HG03457 (cell line): ENCODE results near the gene ARHGAP6.
"Not testable (repeated sequence)": the region's sequence is repeated elsewhere in the genome, so short reads cannot be mapped to it uniquely, and the experiment has no call there.

Experiments
- ATAC-seq: cut with Tn5 transposase; IDR thresholded peaks from one replicate; pipeline ENCODE4 v1.9.1; 2021; ENCODE audit warnings: moderate number of reproducible peaks; ENCODE audit not compliant: unreplicated experiment

The ARHGAP6 gene

DNA sequence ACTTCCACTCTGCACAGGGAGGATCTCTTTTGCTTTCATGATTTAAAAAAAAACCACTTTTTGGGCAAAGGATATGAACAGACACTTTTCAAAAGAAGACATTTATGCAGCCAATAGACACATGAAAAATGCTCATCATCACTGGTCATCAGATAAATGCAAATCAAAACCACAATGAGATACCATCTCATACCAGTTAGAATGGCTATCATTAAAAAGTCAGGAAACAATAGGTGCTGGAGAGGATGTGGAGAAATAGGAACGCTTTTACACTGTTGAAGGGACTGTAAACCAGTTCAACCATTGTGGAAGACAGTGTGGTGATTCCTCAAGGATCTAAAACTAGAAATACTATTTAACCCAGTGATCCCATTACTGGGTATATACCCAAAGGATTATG, 87.4 kb downstream of the ARHGAP6 start:
- ATAC-seq, result not testable (repeated sequence)

DNA sequence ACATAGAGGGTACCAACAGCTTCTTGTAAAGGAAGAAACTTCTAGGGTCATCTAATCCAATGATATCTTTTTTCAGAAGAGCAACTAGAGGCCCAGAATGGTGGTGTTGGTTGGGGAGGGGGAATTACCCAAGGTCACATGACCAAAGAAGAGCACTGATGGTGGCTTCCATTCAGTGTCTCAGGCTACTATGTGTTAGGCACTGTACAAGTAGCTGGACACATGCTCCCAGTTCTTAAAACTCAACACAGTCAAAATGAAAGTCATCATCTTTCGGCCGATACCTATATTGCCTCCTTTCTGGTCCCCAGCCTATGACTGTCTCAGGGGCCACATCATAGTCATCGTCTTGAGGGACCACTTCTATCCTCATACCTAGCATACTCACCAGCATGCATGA, 88.1 kb downstream of the ARHGAP6 start:
- ATAC-seq, result no peak

DNA sequence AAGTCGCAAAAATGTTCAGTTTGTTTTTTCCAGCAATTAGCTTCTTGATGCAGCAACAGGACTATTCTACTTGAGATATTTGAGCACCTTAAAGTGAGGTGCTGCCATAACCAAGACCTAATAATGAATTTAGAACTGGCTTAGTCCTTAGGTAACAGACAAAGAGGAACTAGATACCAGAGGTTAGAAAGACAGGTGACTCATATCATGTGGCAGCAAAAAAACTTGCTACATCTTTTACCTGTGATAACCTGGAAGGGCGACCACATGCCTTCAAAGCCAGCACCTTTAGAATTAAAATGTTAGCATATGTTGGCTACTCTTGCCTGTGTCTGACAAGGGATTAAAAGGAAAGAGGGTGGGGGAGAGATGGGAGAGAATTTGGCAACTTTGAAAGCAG, 90.4 kb downstream of the ARHGAP6 start:
- ATAC-seq, result no peak

DNA sequence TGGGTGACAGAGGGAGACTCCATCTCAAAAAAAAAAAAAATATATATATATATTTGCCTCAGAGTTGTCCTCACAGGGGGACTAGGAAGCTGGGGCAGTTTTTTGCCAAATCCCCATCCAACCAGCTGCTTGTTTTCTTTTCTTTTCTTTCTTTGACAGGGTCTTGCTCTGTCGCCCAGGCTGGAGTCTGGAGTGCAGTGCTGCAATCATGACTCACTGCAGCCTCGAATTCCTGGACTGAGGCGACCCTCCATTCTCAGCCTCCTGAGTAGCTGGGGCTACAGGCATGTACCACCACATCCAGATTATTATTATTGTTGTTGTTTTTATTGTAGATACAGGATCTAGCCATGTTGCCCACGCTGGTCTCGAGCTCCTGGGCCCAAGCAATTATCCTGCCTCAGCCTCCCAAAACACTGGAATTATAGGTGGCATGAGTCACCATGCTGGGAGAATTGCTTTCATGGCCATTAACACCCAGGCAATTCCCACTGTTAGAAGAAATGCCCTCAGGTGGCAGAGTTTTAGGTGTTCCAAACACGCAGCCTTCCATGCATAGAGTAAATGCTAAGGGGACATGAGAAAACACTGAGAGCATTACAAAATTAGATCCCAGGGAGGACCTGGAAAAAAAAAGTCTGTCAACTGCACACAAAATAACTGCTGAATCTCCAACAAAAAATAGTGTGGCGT, 98.0 kb downstream of the ARHGAP6 start:
- ATAC-seq, result no peak

DNA sequence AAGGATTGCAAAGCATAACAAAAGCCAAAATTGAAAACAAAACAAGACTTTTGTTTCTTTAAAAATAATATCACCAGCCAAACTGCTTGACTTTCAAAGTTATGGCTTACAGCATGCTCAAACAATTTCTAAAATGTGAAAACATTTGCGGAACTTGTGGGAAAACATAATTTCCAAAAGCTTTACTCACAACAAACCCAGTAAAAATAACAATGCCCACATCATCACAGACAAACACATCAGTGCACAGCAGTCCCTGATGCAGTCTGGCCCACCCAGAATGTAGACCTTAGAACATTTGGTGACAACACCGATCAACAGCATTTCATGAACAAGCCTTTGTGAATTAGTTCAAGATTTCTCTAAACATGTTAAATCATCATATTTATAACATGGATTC, 98.9 kb downstream of the ARHGAP6 start:
- no peak for ATAC-seq

DNA sequence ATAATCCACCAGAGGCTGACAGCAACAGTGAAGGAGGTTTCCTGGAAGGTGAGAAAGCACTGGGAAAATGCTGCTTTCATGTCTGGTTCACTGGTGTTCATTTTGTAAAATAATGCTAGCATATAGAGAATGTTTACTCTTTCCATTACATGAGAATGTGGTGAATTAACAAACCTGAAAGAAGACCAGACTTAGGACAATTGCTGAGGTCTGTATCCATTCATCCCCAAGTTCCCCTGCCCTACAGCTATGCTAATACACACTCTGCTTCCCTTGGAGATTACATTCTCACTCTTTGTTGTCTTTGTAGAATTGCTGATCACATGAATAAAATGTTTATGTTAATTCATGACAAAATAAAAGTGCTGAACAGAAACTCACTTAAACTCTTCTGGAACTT, 99.5 kb downstream of the ARHGAP6 start:
- ATAC-seq, result no peak

DNA sequence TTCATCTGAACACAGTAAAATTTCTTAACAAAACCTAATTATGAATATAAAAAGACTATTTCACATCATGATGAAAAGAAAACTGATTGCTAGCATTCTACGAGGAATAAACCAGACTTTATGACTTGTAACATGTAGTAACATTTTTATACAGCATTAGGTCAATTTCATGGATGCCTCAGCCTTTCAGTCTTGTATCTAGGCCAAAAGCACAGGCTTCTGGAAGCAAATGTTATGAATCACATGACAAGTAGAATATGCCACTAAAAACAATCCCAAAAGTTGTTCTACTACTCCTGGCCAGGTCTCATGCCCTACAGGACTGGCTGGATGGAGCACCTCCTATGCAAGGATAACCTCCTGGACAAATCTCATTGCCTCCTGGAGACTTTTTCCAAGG, 101.2 kb downstream of the ARHGAP6 start:
- no peak for ATAC-seq

DNA sequence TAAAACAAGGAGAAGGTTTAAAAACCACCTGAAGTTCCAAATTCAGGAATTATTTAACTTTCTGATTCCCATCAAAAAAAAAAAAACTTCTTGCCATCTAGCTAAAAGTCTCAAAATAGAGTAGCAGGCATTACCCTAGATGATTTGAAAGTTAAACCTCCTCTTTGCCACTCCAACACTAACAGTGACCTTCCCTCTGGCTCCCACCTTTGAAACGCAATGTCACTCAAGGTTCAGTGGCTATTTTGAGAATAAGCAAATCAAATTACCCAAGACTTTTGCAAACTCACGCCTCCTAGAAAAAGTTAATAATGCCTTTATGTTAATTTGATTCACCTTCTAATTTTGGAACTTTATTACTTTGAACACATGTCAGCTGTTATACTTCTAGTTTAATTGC, 103.2 kb downstream of the ARHGAP6 start:
- no peak for ATAC-seq

DNA sequence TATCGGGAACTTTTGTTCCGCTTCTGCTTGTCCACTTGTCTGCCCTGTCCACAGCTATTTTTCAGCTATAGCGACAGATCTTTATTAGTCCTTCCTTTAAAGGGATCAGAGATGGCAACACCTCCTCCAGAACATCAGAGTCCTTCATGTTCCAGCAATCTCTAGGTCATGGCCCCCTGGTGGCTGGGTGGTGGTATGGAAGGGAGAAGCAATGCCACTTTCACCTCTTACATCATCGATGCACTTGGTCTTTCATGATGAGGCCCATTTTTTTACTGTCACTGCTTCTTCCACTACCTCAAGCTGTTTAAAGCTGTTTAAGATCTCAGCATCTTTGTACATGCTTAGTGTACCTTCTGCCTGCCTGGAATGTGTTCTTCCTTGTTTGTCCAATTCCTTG, 106.7 kb downstream of the ARHGAP6 start:
- ATAC-seq, result no peak

DNA sequence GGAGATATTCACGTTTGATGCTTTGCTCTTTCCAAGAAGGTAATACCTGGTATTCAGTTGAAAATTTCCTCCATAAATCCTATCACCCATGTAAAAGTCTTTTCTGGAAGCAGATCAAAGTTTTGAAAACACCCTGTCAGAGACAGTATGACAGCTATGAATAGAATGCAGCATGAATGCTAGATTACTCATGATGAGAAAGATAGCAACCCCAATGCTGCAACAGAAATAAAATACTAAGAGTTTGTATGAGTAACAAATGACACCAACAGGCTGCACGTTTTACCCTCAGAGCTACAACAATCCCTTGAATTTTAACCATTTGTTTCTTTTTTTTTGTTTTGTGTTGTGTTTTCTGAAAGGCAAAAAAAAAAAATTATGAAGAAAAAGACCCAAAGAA, 108.6 kb downstream of the ARHGAP6 start:
- no peak for ATAC-seq

DNA sequence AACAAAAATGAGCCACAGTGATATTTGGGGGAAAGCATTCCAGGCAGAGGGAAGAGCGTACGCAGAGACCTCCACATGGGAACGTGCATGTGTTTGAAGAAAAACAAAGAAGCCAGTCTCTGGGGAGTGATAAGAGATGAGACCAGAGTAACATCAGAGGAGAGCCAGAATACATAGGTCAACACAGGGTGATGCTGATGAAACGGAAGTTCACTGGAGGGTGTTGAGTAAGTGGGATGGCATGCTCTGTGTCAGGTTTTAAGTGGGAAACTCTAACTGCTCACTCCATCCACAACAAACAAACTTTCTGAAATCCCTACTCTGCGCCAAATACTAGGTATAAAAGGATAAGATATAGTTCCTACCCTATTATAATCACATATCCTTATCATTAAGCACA, 110.0 kb downstream of the ARHGAP6 start:
- no peak for ATAC-seq

DNA sequence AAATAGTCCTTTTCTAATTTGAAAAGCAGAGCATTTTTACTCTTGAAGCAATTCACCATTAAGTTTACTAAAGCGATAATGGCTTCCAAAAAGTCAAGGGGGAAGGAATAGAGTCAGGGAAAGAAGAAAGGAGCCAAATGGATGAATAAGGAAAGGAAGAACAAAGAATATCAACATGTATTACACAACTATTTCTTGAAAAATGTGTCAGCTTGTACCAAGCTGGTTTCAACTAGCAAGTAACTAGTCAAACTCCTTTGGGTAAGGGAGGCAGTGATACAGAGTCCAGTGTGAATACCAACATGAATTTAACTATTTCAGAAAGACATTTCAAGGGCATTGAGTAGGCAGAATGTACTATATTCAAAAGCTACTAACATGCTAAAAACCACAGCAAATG, 112.1 kb downstream of the ARHGAP6 start:
- no peak for ATAC-seq

DNA sequence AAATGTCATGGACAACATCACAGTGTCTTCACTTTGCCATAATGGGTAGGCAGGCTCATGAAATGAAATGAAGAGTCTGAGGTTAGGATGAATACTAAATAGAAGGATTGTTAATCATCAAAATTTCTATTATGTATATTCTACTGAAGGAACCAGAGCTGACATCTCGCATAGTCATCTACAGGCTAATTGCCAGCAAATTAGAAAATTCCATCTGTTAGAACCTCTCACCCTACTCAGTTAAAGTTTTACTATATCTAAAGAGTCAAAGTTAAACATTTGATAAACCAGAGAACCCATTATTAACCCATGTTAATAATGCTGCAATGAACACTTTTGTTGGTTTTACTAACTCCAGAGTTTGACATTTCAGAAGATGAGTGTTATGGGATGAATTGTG, 114.6 kb downstream of the ARHGAP6 start:
- ATAC-seq, result no peak

DNA sequence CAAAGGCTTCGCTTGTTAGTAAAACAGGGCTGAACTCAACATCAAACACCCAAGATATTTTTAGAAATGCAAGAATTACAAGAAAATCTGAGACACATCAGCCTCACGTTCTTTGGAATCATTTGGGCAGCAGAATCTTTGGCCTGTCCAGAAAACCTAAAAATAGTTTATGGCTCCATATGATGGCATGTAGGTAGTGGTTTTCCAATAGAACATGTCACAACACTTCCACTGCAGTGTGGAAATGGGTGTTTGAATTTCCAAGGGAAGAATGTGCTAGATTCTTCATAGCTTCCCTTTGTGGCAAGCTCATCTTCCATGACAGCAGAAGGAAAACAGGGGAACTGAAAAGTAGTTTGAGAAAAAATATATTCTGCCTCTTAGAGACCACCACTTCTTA, 118.8 kb downstream of the ARHGAP6 start:
- no peak for ATAC-seq

DNA sequence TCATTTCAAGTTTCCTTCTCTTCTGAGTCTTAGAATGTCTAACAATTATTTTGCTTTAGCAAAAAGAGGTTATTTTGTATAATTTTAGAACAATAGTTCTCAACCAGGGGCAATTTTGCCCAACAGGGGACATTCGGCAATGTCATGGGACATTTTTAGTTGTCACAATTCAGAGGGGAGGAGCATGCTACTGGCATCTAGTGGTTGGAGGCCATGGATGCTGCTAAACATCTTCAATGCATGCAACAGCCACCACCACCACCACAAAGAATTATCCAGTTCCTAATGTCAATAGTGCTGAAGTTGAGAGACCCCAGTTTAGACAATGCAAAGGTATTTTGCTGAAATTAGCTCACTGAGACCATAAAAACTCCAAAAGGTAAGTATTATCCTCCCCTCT, 122.5 kb downstream of the ARHGAP6 start:
- no peak for ATAC-seq

DNA sequence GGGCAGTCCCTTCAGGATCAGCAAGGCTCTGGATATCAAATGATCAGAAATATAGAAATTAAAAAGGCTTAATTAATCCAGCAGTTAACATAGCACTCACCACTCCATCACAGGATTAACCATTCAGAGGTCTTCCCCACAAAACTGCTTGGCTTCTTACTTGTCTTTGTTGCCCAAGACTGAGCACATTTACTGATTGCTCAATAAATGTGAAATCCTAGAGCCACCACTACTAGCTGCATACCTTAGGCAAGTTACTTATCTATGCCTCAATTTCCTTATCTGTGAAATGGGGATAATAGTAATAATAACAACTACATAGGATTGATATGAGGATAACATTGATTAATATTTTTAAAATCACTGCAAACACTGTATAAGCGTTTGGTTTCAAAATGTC, 124.2 kb downstream of the ARHGAP6 start:
- ATAC-seq, result no peak

DNA sequence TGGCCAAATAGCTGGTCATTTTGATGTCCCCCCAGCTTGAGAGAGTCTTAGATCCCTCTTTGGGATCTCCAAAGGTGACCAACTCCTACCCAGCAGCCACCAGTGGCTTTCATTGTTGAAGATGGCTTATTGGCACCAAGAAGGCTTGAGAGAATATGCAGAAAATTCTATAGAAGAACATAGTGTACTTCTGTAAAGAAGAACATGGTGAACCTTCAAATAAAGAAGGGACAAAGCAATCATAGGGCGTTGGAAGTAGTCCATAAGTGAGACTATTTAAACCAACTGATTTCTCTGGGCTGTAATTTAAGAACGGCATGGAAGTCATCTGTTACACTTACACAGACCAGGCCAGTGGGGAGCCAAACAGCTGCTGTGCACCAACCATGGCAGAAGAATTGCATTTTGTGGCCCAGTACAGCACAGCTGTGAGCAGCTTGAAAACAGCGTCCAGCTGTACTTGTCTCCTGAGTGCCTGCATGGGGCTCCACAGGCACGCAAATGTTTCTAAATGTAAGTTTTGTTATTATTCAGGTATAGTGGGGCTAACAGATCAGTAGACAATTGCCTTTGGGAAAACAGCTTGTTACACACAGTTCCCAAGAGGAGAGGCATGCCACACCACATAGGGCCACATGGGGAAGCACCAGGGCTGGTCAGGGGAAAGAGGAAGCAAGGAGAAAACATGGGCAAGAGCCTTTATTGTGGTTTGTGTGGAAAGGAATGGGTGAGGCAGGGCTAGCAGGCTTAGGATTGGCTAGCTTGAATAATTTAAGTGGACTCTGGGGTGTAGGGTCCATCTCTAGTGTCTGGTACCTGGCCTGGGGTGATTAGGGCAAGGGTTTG, 125.0 kb downstream of the ARHGAP6 start:
- no peak for ATAC-seq

DNA sequence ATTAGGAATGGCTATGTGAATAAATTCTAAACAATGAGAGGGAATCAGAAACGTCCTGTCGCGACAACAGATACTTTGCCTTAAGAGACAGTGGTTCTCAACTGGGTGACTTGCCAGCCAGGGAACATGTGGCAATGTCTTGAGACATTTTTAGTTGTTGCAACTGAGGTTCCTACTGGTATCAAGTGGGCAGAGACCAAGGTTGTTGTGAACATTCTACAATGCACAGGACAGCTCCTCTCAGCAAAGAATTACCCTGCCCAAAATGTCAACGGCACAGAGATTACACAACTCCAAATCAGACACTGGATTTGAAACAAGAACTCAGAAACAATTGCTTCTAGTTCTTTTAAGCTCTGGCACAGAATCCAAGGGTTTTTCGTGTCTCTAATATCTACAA, 128.6 kb downstream of the ARHGAP6 start:
- ATAC-seq, result no peak

DNA sequence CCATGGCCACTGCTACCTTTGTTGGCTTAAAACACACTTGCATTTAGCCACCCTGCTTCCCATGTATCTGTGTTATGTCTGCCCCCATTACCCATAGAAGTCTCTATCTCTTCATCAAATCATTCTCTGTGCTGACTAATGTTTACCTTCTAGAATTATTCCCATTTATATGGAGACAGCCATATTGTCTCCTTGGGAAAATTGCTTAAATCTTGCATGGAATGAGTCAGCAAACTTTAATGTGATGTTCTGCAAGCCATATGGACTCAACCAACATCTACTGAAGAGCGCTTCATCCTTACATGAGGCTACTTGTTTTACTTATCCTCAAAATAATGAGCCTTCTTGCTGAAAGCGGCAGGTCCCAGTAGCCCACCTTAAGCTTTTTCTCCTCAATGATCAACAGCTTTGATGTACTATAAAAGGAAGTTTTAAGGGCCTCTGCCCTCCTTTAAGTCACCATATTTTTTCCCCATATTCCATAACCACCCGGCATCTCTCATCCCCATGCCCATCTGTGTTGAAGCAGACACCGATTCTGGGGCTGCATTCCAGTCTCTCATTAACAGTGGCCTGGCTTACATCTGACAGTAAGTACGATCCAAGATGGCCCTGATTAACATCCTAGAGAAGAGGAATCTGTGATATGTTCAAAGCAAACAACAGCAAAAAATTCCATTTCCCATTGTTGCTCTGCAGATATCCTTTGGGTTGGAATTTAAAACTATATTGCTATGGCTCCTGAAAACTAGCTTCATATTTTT, 130.4 kb downstream of the ARHGAP6 start:
- ATAC-seq, result no peak

DNA sequence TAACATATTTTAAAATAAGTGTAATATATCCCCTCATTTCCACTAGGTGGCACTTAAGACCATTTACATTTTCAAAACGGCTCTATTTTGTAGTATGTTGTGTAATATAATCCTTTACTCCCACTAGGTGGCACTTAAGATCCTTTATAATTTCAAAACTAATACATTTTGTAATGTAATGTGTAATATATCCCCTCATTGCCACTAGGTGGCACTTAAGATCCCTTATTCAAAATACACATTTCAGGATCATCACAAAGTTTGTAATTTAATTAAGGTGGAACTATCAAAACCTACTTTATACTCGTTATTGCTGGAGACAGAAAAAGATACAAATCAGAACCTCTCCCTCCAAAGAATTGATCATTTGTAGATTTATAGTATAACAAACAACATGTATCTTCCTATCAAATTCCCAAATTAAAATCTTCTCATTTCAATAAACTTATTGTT, 132.5 kb downstream of the ARHGAP6 start:
- no peak for ATAC-seq

DNA sequence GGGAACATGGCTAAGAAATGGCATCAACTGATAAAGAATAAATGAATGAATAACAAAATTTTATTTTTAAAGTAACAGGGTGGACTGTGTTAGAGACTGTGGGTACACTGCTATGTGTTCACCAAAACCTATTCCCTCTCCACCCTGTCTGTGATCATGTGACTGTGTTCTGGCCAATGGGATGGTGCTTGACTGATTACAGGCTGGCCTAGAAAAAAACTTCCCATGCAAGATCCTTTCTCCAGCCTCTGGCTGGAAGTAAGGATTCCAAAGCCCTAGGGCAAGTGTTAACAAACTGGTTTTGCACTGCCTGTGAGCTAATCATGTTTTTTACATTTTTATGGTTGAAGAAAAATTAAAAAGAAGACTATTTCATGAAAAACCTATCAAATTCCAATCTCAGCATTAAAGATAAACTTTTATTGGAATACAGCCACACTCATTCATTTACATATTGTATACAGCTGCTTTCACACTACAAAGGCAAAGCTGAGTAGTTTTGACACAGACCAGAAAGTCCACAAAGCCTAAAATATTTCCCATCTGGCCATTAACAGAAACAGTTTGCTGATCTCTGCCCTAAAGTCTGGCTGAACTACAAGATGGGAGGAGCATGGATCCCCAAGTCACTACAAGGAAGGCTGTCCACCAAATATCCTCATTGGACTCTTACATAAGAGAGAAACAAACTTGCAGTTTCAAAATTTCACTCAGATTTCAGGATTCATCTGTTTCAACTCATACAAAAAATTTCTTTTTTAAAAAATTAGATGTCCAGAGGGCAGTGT, 133.2 kb downstream of the ARHGAP6 start:
- ATAC-seq, result no peak
